ENCODE data around the gene SERPINA12. TPM values are rescaled to one million over a fixed set of nuclear protein-coding genes. Genes with fewer than 3 reads are reported as not detected.

The SERPINA12 gene
- total RNA-seq, 1 donor: not detected

DNA sequence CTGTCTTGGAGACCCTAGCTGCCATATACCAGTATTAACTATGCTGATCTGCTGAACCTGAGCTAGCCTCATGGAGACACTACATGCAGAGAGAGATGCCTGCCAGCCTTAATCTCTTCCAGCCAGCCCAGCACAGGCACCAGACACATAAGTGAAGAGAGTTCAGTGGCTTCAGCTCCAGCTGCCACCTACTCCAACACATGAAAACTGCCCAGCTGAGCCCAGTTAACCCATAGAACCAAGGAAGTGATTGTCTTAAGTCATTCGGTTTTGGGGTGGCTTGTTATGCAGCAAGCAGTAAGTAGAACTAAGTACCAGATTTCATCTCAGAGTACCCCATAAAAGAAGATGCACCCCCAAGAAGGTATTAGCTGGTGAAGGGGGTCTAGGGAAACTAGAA lies 64.3 kb downstream of the SERPINA12 start:
- DNase-seq (ENCODE audit: low read depth): no peak
- TF ChIP-seq, protein P1, sequence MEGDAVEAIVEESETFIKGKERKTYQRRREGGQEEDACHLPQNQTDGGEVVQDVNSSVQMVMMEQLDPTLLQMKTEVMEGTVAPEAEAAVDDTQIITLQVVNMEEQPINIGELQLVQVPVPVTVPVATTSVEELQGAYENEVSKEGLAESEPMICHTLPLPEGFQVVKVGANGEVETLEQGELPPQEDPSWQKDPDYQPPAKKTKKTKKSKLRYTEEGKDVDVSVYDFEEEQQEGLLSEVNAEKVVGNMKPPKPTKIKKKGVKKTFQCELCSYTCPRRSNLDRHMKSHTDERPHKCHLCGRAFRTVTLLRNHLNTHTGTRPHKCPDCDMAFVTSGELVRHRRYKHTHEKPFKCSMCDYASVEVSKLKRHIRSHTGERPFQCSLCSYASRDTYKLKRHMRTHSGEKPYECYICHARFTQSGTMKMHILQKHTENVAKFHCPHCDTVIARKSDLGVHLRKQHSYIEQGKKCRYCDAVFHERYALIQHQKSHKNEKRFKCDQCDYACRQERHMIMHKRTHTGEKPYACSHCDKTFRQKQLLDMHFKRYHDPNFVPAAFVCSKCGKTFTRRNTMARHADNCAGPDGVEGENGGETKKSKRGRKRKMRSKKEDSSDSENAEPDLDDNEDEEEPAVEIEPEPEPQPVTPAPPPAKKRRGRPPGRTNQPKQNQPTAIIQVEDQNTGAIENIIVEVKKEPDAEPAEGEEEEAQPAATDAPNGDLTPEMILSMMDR (IDR thresholded peaks at IDR 0.05; ENCODE audit: insufficient read depth, low read length): no peak
- H3K4me3 ChIP-seq (ENCODE audit: low read depth, low read length): no peak overlapping the region

DNA sequence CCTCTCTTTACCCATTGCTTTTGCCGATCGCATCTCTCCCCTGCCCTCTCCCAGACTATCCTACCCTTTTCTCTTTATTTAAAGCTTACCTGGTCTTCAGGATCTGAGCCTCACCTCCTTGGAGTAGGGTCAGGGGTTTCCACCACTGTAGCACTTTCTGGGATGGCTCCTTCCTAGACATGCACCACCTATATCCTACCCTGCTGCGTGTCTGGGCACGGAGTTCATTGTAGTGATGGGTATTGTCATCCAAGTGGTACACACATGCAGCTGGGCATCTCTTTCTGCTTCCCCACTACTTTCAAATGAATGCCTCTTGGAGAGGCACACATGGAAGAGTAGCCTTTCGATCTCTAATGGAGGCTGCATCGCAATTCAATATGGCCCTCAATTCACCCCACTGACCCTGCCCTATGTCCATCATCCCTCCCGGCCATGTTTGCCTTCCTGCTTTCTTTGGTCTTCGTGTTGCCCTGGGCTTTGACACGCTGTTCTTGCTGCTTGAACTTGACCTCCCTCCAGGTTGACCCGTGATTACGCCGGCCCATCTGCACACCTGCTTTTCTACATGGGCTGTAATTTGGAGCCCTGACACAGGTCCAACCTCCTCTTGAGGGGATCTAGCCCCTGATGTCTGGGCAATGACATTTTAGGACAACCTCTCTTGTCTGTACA lies 67.6 kb downstream of the SERPINA12 start:
- no peak overlapping the region for H3K4me3 ChIP-seq (ENCODE audit: low read depth, low read length)
- no peak for DNase-seq (ENCODE audit: low read depth)
- TF ChIP-seq, protein P1 (IDR thresholded peaks at IDR 0.05; ENCODE audit: insufficient read depth, low read length): no peak

DNA sequence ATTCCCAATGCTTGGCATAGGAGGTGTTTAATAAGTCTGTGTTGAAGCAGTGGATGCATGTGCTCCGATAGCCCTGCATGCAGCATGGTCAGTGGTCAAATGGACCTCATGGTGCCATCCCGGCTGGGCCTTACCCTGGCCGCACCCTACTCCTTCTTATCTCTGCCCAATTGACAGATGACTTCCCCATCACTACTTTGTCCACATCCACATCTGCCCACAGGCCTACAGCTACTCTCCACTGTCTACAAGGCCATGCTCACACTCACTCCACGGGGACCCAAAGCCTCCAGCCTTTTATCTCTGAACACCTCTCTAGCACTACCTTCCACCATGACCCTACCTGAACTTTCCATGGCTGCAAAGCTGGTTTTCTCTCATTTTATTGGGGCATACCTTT lies 68.1 kb downstream of the SERPINA12 start:
- TF ChIP-seq, protein P1 (IDR thresholded peaks at IDR 0.05; ENCODE audit: insufficient read depth, low read length): no peak
- no peak for DNase-seq (ENCODE audit: low read depth)
- H3K4me3 ChIP-seq (ENCODE audit: low read depth, low read length): no peak overlapping the region

DNA sequence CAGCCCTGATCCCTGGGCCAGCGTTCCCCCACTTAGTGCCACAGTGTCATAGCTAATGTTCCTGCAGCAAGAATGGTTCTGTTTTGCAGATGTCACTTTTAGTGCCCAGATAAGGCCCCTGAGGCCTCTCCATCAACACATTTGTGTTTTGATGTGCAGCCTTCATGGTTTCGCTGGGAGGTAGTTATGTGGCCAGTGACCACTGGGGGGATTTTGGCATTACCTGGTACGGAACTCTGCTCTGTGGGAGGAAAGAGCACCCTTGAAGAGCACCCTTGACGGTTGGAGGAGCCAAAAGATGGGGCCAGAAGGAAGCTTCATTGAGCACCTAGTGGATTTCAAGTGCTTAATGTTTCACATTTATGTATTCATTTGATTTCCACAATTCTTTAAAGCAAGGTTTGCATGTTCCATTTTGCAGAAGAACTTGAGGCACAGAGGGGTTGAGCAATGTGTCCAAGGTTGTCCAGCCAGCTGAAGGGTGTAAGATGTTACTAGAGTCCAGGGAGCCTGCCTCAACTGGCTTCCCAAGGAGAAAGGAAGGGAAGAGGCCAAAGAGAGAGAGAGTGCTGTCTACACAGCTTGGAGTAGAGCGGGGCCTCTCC lies 69.7 kb downstream of the SERPINA12 start:
- no peak overlapping the region for H3K4me3 ChIP-seq (ENCODE audit: low read depth, low read length)
- no peak for DNase-seq (ENCODE audit: low read depth)
- TF ChIP-seq, protein P1 (IDR thresholded peaks at IDR 0.05; ENCODE audit: insufficient read depth, low read length): peak; percentile 8

Other genes with a start within 250 kb of the SERPINA12 start
- not detected in 2 replicates for gene SERPINA10, start 216.2 kb downstream of the SERPINA12 start, total RNA-seq (ENCODE audit: low replicate concordance)
- not detected in 2 replicates for gene SERPINA6, start 186.1 kb downstream of the SERPINA12 start, total RNA-seq (ENCODE audit: low replicate concordance)
- gene SERPINA2, start 142.8 kb downstream of the SERPINA12 start, total RNA-seq (ENCODE audit: low replicate concordance): not detected in 2 replicates
- gene SERPINA1, start 120.9 kb downstream of the SERPINA12 start, total RNA-seq (ENCODE audit: low replicate concordance): not detected in 2 replicates
- gene SERPINA11, start 56.7 kb downstream of the SERPINA12 start, total RNA-seq (ENCODE audit: low replicate concordance): not detected in 2 replicates
- gene SERPINA9, start 33.3 kb downstream of the SERPINA12 start, total RNA-seq (ENCODE audit: low replicate concordance): not detected in 2 replicates
- gene SERPINA4, start 52.0 kb upstream of the SERPINA12 start, total RNA-seq (ENCODE audit: low replicate concordance): not detected in 2 replicates
- gene SERPINA5, start 72.0 kb upstream of the SERPINA12 start, total RNA-seq (ENCODE audit: low replicate concordance): 0.09 TPM in 1 of 2 replicates, not detected in the other
- gene SERPINA3, start 102.9 kb upstream of the SERPINA12 start, total RNA-seq (ENCODE audit: low replicate concordance): 5.3 and 13.6 TPM in 2 replicates